ENCODE measurements around the gene AUTS2. TPM values are rescaled to one million over a fixed set of nuclear protein-coding genes. Genes with fewer than 3 reads are reported as not detected.

AUTS2 gene
- total and polyA plus RNA-seq, 2 experiments from 2014 or later: 32.0 to 91.0 TPM

DNA sequence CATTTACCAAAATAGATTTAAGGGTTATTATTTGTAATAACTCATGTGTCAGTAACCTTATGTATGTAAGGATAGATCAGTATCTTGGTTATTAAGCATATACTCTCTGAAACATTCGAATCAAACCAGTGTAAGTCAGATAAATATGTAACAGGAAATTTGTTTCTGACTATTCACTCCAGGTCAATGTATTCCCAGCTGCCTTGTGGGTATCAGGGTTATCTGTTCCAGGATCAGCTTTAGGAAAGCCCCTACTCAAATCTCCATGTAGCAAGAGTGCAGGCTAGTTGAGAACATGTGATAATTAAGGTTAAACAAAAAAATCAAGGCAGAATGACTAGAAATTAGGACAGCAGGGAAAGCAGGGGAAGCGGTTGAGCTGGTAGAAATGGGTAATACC lies 201.7 kb downstream of the AUTS2 start:
- no peaks in the 10 kb centered on the region; the same call in 1 of the 2 replicates for H3K4me1 ChIP-seq (ENCODE audit: insufficient read depth)
- H3K36me3 ChIP-seq (ENCODE audit: insufficient read depth): no peaks in the 10 kb centered on the region
- H3K27ac ChIP-seq (ENCODE audit: low read depth): no peak overlapping the region
- no peaks in the 10 kb centered on the region; the same call in 1 of the 2 replicates for H3K79me2 ChIP-seq (replicated peaks; ENCODE audit: insufficient read depth)
- DNase-seq (ENCODE audit: low spot score) (no peak), ATAC-seq (no peak)
- H3K4me2 ChIP-seq: no peak overlapping the region
- H3K27me3 Mint-ChIP-seq (ENCODE audit: insufficient read depth, low read depth, poor library complexity): no peaks in the 10 kb centered on the region
- peaks cover 21% of the 10 kb centered on the region for H3K4me1 Mint-ChIP-seq
- TF ChIP-seq ZNF331 (CRISPR knock-in tag; IDR thresholded peaks at IDR 0.05; ENCODE audit: low read depth) (no peak), ETS1 (IDR thresholded peaks at IDR 0.05) (no peak), CREB1 (CRISPR knock-in tag; IDR thresholded peaks at IDR 0.05; ENCODE audit: low read depth) (no peak), STAT1 (IDR thresholded peaks at IDR 0.05; ENCODE audit: unreplicated experiment) (no peak), ZNF114 (CRISPR knock-in tag; IDR thresholded peaks at IDR 0.05) (no peak), EZH2 (IDR thresholded peaks at IDR 0.05; ENCODE audit: low read depth, unreplicated experiment) (no peak), JUNB (IDR thresholded peaks at IDR 0.05; ENCODE audit: unreplicated experiment) (no peak), NANOG (IDR thresholded peaks at IDR 0.05; ENCODE audit: borderline replicate concordance) (no peak), POLR2AphosphoS5 (IDR thresholded peaks at IDR 0.05; ENCODE audit: low read depth) (no peak), EZH2phosphoT487 (IDR thresholded peaks at IDR 0.05; ENCODE audit: unreplicated experiment) (no peak)
- TF ChIP-seq, protein P1, sequence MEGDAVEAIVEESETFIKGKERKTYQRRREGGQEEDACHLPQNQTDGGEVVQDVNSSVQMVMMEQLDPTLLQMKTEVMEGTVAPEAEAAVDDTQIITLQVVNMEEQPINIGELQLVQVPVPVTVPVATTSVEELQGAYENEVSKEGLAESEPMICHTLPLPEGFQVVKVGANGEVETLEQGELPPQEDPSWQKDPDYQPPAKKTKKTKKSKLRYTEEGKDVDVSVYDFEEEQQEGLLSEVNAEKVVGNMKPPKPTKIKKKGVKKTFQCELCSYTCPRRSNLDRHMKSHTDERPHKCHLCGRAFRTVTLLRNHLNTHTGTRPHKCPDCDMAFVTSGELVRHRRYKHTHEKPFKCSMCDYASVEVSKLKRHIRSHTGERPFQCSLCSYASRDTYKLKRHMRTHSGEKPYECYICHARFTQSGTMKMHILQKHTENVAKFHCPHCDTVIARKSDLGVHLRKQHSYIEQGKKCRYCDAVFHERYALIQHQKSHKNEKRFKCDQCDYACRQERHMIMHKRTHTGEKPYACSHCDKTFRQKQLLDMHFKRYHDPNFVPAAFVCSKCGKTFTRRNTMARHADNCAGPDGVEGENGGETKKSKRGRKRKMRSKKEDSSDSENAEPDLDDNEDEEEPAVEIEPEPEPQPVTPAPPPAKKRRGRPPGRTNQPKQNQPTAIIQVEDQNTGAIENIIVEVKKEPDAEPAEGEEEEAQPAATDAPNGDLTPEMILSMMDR (conservative IDR thresholded peaks at IDR 0.05; ENCODE audit: low read depth in 2 of 2): no peak
- TF ChIP-seq, protein P2, sequence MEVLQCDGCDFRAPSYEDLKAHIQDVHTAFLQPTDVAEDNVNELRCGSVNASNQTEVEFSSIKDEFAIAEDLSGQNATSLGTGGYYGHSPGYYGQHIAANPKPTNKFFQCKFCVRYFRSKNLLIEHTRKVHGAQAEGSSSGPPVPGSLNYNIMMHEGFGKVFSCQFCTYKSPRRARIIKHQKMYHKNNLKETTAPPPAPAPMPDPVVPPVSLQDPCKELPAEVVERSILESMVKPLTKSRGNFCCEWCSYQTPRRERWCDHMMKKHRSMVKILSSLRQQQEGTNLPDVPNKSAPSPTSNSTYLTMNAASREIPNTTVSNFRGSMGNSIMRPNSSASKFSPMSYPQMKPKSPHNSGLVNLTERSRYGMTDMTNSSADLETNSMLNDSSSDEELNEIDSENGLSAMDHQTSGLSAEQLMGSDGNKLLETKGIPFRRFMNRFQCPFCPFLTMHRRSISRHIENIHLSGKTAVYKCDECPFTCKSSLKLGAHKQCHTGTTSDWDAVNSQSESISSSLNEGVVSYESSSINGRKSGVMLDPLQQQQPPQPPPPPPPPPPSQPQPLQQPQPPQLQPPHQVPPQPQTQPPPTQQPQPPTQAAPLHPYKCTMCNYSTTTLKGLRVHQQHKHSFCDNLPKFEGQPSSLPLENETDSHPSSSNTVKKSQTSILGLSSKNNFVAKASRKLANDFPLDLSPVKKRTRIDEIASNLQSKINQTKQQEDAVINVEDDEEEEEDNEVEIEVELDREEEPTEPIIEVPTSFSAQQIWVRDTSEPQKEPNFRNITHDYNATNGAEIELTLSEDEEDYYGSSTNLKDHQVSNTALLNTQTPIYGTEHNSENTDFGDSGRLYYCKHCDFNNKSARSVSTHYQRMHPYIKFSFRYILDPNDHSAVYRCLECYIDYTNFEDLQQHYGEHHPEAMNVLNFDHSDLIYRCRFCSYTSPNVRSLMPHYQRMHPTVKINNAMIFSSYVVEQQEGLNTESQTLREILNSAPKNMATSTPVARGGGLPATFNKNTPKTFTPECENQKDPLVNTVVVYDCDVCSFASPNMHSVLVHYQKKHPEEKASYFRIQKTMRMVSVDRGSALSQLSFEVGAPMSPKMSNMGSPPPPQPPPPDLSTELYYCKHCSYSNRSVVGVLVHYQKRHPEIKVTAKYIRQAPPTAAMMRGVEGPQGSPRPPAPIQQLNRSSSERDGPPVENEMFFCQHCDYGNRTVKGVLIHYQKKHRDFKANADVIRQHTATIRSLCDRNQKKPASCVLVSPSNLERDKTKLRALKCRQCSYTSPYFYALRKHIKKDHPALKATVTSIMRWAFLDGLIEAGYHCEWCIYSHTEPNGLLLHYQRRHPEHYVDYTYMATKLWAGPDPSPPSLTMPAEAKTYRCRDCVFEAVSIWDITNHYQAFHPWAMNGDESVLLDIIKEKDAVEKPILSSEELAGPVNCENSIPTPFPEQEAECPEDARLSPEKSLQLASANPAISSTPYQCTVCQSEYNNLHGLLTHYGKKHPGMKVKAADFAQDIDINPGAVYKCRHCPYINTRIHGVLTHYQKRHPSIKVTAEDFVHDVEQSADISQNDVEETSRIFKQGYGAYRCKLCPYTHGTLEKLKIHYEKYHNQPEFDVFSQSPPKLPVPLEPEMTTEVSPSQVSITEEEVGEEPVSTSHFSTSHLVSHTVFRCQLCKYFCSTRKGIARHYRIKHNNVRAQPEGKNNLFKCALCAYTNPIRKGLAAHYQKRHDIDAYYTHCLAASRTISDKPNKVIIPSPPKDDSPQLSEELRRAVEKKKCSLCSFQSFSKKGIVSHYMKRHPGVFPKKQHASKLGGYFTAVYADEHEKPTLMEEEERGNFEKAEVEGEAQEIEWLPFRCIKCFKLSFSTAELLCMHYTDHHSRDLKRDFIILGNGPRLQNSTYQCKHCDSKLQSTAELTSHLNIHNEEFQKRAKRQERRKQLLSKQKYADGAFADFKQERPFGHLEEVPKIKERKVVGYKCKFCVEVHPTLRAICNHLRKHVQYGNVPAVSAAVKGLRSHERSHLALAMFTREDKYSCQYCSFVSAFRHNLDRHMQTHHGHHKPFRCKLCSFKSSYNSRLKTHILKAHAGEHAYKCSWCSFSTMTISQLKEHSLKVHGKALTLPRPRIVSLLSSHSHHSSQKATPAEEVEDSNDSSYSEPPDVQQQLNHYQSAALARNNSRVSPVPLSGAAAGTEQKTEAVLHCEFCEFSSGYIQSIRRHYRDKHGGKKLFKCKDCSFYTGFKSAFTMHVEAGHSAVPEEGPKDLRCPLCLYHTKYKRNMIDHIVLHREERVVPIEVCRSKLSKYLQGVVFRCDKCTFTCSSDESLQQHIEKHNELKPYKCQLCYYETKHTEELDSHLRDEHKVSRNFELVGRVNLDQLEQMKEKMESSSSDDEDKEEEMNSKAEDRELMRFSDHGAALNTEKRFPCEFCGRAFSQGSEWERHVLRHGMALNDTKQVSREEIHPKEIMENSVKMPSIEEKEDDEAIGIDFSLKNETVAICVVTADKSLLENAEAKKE (CRISPR knock-in tag; IDR thresholded peaks at IDR 0.05): no peak
- TF ChIP-seq, protein P3, sequence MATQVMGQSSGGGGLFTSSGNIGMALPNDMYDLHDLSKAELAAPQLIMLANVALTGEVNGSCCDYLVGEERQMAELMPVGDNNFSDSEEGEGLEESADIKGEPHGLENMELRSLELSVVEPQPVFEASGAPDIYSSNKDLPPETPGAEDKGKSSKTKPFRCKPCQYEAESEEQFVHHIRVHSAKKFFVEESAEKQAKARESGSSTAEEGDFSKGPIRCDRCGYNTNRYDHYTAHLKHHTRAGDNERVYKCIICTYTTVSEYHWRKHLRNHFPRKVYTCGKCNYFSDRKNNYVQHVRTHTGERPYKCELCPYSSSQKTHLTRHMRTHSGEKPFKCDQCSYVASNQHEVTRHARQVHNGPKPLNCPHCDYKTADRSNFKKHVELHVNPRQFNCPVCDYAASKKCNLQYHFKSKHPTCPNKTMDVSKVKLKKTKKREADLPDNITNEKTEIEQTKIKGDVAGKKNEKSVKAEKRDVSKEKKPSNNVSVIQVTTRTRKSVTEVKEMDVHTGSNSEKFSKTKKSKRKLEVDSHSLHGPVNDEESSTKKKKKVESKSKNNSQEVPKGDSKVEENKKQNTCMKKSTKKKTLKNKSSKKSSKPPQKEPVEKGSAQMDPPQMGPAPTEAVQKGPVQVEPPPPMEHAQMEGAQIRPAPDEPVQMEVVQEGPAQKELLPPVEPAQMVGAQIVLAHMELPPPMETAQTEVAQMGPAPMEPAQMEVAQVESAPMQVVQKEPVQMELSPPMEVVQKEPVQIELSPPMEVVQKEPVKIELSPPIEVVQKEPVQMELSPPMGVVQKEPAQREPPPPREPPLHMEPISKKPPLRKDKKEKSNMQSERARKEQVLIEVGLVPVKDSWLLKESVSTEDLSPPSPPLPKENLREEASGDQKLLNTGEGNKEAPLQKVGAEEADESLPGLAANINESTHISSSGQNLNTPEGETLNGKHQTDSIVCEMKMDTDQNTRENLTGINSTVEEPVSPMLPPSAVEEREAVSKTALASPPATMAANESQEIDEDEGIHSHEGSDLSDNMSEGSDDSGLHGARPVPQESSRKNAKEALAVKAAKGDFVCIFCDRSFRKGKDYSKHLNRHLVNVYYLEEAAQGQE (IDR thresholded peaks at IDR 0.05; ENCODE audit: unreplicated experiment): no peak
- no peaks in the 10 kb centered on the region for H3K27me3 ChIP-seq (ENCODE audit: insufficient read depth)
- H3F3A ChIP-seq (replicated peaks; ENCODE audit: low read depth): no peaks in the 10 kb centered on the region
- no peaks in the 10 kb centered on the region for H3K9me3 Mint-ChIP-seq
- no peaks in the 10 kb centered on the region for H3K36me3 Mint-ChIP-seq (ENCODE audit: low read depth)
- H3K9me2 ChIP-seq (ENCODE audit: insufficient read depth): no peaks in the 10 kb centered on the region
- no peak overlapping the region for H3K4me3 ChIP-seq
- no peaks in the 10 kb centered on the region for H4K20me1 ChIP-seq (replicated peaks; ENCODE audit: insufficient read depth)
- no peak overlapping the region for H3K4me3 Mint-ChIP-seq
- no peak overlapping the region for H2AFZ ChIP-seq
- H3K27ac Mint-ChIP-seq: no peak overlapping the region

All from GM23338 (cell line).